IPS DF 6.9 (cell line): ENCODE results near the gene CKAP2.
"Not testable (repeated sequence)": the region's sequence is repeated elsewhere in the genome, so short reads cannot be mapped to it uniquely, and the experiment has no call there.

Experiments
- DNase-seq: peaks from one replicate; pipeline ENCODE4 v3.0.0-alpha.2; 2013; ENCODE audit warnings: low read depth, low spot score
- H3K27ac ChIP-seq: one replicate; pipeline ENCODE4 v1.5.1; 2013; ENCODE audit warnings: low read length, control low read depth
- H3K27me3 ChIP-seq: 2 replicates; pipeline ENCODE4 v1.6.1; 2013; ENCODE audit warnings: mild to moderate bottlenecking, low read length; ENCODE audit not compliant: control insufficient read depth, insufficient read depth
- H3K36me3 ChIP-seq: 2 replicates; pipeline ENCODE4 v1.6.1; 2013; ENCODE audit warnings: low read length; ENCODE audit not compliant: control insufficient read depth, insufficient read depth
- H3K4me1 ChIP-seq: 2 replicates; pipeline ENCODE4 v1.6.1; 2013; ENCODE audit warnings: low read length; ENCODE audit not compliant: control insufficient read depth, insufficient read depth
- H3K4me3 ChIP-seq: 2 replicates; pipeline ENCODE4 v1.5.1; 2013; ENCODE audit warnings: mild to moderate bottlenecking, low read length
- H3K9me3 ChIP-seq: 2 replicates; pipeline ENCODE4 v1.6.1; 2013; ENCODE audit warnings: low read length, inconsistent platforms; ENCODE audit not compliant: control insufficient read depth, insufficient read depth
- WGBS: extraction: QIAGEN DNeasy Blood & Tissue Kit; methylation state at CpG from one replicate; pipeline ENCODE4 v1.1.7; 2013; ENCODE audit warnings: mixed read lengths, missing lambda C conversion rate; ENCODE audit not compliant: insufficient read length, insufficient coverage; 5-methylcytosine and 5-hydroxymethylcytosine counted together

CKAP2 gene

DNA sequence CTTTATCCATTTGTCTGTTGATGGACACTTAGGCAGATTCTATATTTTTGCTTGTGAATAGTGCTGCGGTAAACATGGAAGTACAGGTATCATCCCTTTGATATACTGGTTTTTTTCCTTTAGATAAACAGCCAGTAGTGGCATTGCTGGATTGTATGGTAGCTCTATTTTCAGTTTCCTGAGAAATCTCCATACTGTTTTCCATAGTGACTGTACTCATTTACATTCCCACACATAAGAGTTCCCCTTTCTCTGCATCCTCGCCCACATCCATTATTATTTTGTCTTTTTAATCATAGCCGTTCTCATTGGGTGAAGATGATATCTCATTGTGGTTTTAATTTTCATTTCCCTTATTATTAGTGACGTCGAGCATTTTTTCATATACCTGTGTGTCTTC is 35.7 kb downstream of the CKAP2 start:
- H3K36me3 ChIP-seq, H3K4me3 ChIP-seq, DNase-seq, H3K27ac ChIP-seq, H3K4me1 ChIP-seq, H3K27me3 ChIP-seq, H3K9me3 ChIP-seq: not testable (repeated sequence)
- no CpG with 5 or more reads among the region's 5 CpGs for WGBS

DNA sequence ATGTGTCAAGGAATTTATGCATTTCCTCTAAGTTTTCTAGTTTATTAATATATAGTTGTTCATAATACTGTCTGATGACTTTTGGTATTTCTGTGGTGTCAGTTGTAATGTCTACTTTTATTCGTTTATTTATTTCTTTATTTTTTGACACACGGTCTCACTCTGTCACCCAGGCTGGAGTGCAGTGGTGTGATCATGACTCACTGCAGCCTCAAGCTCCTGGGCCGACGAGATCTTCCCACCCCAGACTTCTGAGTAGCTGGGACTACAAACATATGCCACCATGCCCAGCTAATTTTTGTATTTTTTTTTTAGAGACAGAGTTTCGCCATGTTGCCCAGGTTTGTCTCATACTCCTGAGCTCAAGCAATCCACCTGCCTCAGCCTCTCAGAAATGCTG is 39.0 kb downstream of the CKAP2 start:
- not testable (repeated sequence) for DNase-seq, H3K27ac ChIP-seq
- no CpG with 5 or more reads among the region's 5 CpGs for WGBS

DNA sequence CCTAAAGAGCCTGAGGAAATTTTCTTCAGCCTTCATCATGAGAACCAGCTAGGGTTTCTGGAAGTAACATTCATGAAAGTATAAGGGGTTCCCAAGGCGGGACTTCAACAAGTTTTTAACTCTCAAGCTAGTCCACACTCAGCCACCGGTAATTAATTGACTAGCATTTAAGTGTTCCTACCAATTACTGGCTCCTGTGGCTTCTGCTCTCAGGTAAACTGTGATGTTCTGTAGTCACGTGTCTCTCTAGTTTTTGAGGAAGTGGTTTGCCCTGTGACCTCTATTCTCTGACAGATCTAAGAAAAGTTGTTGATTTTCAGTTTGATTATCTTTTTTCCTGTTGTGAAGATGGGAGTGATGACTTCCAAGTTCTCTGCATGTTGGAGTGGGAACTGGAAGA is 42.7 kb downstream of the CKAP2 start:
- WGBS: no CpG with 5 or more reads among the region's 3 CpGs
- not testable (repeated sequence) for H3K27ac ChIP-seq, H3K27me3 ChIP-seq, H3K4me3 ChIP-seq, H3K9me3 ChIP-seq, DNase-seq, H3K4me1 ChIP-seq, H3K36me3 ChIP-seq

More for the DNA sequence above, 39.0 kb downstream of the CKAP2 start:
- H3K4me3 ChIP-seq, H3K36me3 ChIP-seq, H3K9me3 ChIP-seq, H3K27me3 ChIP-seq, H3K4me1 ChIP-seq: not testable (repeated sequence)

DNA sequence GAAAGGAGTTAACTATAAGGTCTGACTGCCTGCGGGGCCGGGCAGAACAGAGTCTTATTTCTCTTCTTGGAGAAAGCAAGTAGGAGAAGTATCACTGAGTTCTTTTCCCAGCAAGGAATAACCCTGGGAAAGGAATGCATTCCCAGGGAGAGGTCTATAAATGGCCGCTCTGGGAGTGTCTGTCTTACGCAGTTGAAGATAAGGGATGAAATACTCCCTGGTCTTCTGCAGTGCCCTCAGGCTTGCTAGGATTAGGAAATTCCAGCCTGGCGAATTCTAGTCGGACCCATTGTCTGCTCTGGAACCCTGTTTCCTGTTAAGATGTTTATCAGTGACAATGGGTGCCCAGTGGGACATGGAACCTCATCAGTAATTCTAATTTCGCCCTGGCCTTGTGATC is 47.0 kb downstream of the CKAP2 start:
- DNase-seq, H3K27ac ChIP-seq, H3K36me3 ChIP-seq, H3K4me1 ChIP-seq, H3K4me3 ChIP-seq, H3K9me3 ChIP-seq, H3K27me3 ChIP-seq: not testable (repeated sequence)
- no CpG with 5 or more reads among the region's 7 CpGs for WGBS

DNA sequence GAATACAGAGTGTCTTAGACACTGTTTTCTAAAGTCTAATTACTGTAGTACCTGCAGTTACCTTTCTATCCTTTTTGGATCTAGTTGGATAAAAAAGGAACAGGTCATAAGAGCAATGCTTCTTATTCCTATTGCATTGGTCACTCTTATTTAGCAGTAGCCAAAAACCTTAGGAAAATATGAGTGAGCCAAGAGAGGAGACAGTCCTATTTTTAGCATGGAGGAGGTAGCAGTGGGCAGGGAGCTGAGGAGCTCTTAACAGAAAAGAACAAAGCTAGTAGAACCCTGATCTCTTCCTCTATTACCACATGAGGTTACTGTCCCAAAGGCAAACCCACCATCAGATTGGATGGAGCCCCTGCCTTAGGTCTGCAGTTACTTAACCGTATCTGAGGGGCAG is 50.6 kb downstream of the CKAP2 start:
- not testable (repeated sequence) for H3K27me3 ChIP-seq

DNA sequence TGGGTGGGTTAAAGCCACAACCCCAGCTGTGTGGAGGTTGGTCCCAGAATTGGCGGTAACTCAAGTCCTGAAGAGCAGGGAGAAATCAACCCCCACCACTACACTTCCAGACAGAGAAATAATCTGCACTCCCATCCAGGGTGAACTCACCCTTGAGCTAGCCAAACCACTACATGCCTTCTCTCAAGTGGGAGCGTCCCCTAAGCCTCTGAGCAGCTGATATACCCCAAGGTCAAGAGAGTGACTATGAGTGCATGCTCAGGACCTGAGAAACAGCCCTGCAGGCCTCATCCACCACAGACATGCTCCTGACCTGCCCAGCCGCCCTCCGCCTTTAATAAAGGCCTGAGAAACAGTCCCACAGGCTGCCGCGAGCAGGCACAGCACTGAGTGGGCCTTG is 54.3 kb downstream of the CKAP2 start:
- H3K27ac ChIP-seq, DNase-seq, H3K4me3 ChIP-seq, H3K36me3 ChIP-seq, H3K9me3 ChIP-seq, H3K27me3 ChIP-seq, H3K4me1 ChIP-seq: not testable (repeated sequence)
- no CpG with 5 or more reads among the region's 6 CpGs for WGBS

More for the DNA sequence above, 50.6 kb downstream of the CKAP2 start:
- not testable (repeated sequence) for H3K36me3 ChIP-seq, DNase-seq, H3K4me1 ChIP-seq, H3K9me3 ChIP-seq, H3K4me3 ChIP-seq, H3K27ac ChIP-seq
- WGBS: no CpG with 5 or more reads among the region's 1 CpG

DNA sequence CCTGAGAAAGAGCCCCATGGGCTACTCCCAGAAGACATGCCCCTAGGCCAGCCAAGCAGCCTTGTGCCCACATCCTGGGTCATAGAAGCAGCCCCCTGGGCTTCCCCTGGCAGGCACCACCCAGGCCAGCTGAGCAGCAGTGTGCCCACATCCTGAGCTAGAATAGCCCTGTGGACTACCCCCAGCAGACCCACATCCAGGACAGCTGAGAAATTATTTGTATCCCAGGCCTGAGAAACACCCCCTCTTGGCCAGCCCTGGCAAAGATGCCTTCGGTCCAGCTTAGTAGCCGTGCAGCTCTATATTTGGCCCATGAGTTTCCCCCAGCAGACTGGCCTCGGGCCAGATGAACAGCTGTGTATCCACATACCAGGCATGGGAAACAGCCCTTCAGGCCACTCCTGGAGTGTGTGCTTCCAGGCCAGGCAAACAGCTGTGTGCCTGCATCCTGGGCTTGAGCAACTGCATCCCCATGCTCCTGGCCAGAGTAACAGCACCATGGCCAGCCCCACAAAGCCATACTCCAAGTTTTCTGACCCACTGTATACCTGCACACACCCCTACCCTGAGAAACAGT is 55.0 kb downstream of the CKAP2 start:
- WGBS: no CpG with 5 or more reads among the region's 3 CpGs
- not testable (repeated sequence) for H3K36me3 ChIP-seq, H3K27me3 ChIP-seq, H3K27ac ChIP-seq, H3K4me3 ChIP-seq, H3K4me1 ChIP-seq, DNase-seq, H3K9me3 ChIP-seq

DNA sequence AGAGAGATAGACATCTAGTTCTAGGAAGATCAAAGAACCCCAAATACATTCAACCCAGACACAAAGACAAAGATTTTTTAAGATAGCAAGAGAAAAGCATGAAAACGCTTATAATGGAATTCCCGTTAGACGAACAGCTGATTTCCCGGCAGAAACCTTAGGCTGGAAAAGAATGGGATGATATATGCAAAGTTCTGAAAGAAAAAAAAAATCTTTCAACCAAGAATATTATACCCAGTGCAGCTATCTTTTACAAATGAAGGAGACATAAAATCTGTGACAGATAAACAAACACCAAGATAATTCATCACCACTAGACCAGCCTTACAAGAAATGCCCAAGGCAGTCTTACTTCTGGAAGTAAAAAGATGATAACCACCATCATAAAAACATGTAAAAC is 56.3 kb downstream of the CKAP2 start:
- not testable (repeated sequence) for DNase-seq, H3K36me3 ChIP-seq, H3K4me3 ChIP-seq, H3K9me3 ChIP-seq, H3K27me3 ChIP-seq, H3K27ac ChIP-seq, H3K4me1 ChIP-seq
- WGBS: no CpG with 5 or more reads among the region's 4 CpGs

DNA sequence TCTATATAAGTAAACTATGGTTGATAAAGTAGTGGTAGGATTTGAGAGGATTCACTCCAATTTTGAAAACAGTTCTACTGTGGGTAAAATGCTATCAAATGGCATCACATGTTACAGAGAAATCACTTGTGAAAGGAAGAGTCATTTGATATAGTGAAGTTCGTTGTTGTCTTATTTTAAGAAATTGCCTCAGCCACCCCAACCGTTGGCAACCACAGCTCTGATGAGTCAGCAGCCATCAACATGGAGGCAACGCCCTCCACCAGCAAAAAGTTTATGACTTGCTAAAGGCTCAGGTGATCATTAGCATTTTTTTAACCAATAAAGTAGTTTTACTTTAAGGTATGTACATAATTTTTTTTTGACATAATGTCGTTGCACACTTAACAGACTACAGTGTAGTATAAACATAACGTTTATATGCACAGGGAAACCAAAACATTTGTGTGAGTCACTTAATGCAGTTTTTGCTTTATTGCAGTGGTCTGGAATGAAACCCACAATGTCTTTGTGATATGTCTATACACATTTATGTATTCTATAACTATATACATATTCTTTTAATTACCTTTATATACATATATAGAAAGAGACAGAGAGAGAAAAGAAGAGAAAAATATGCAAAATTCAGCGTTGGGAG is 58.8 kb downstream of the CKAP2 start:
- H3K9me3 ChIP-seq, H3K36me3 ChIP-seq, H3K27ac ChIP-seq, DNase-seq, H3K4me3 ChIP-seq, H3K4me1 ChIP-seq, H3K27me3 ChIP-seq: not testable (repeated sequence)
- WGBS: no CpG with 5 or more reads among the region's 6 CpGs

DNA sequence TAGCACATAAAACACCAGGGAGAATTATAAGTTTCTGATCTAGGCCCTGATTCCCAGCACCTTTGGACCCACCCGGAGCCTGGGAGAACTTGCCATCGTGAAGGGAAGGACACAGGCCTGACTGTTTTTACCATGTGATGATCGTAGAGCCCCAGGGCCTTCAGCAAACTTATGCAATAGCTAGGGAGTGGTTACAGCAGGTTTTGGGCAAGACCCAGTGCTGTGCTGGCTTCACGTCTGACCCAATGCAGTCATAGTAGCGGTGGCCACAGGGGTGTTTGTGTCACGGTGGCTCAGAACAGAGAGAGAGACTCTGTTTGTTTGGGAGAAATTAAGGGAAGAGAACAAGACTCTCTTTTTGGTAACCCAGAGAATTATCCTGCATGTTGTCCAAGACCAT is 68.0 kb downstream of the CKAP2 start:
- H3K36me3 ChIP-seq, H3K4me3 ChIP-seq, H3K9me3 ChIP-seq, DNase-seq, H3K27me3 ChIP-seq, H3K27ac ChIP-seq, H3K4me1 ChIP-seq: not testable (repeated sequence)
- no CpG with 5 or more reads among the region's 6 CpGs for WGBS
